HG02870 (cell line): ENCODE data around the gene SCAMP4.
"Not testable (repeated sequence)": the region's sequence is repeated elsewhere in the genome, so short reads cannot be mapped to it uniquely, and the experiment has no call there.

Source experiments
- ATAC-seq: cut with Tn5 transposase; IDR thresholded peaks from one replicate; pipeline ENCODE4 v1.9.1; 2021; ENCODE audit warnings: mild to moderate bottlenecking, moderate library complexity; ENCODE audit not compliant: unreplicated experiment

SCAMP4 gene

GRCh38 chr19:1866693-1867348 is 38.4 kb upstream of the SCAMP4 start:
- ATAC-seq = no peak

- ATAC-seq = no peak
Measured at GRCh38 chr19:1867349-1867724, 37.9 kb upstream of the SCAMP4 start.

GRCh38 chr19:1868971-1869370 is 36.2 kb upstream of the SCAMP4 start:
- ATAC-seq = no peak

GRCh38 chr19:1871140-1871597 is 34.0 kb upstream of the SCAMP4 start:
- no peak for ATAC-seq

GRCh38 chr19:1871630-1872029 is 33.6 kb upstream of the SCAMP4 start:
- ATAC-seq = no peak

GRCh38 chr19:1872807-1873523 is 32.2 kb upstream of the SCAMP4 start:
- ATAC-seq = no peak

GRCh38 chr19:1873524-1874473 is 31.4 kb upstream of the SCAMP4 start:
- ATAC-seq = no peak

GRCh38 chr19:1874554-1875185 is 30.5 kb upstream of the SCAMP4 start:
- no peak for ATAC-seq

GRCh38 chr19:1875265-1875645 is 29.9 kb upstream of the SCAMP4 start:
- ATAC-seq = not testable (repeated sequence)

GRCh38 chr19:1875646-1876495 is 29.3 kb upstream of the SCAMP4 start:
- ATAC-seq = peak; percentile 86

GRCh38 chr19:1876496-1877279 is 28.5 kb upstream of the SCAMP4 start:
- peak; percentile 18 for ATAC-seq

- ATAC-seq = not testable (repeated sequence)
Measured at GRCh38 chr19:1877280-1877660, 27.9 kb upstream of the SCAMP4 start.

GRCh38 chr19:1878583-1878982 is 26.6 kb upstream of the SCAMP4 start:
- not testable (repeated sequence) for ATAC-seq

GRCh38 chr19:1879982-1880381 is 25.2 kb upstream of the SCAMP4 start:
- not testable (repeated sequence) for ATAC-seq

- ATAC-seq = no peak
Measured at GRCh38 chr19:1880611-1881392, 24.4 kb upstream of the SCAMP4 start.

GRCh38 chr19:1881393-1882088 is 23.7 kb upstream of the SCAMP4 start:
- ATAC-seq = not testable (repeated sequence)

GRCh38 chr19:1882089-1882785 is 23.0 kb upstream of the SCAMP4 start:
- no peak for ATAC-seq
